GM18868 (cell line): ENCODE results near the gene SSB.
"Not testable (repeated sequence)": the region's sequence is repeated elsewhere in the genome, so short reads cannot be mapped to it uniquely, and the experiment has no call there.

Experiments
- ATAC-seq: cut with Tn5 transposase; IDR thresholded peaks from one replicate; pipeline ENCODE4 v1.9.1; 2021; ENCODE audit warnings: mild to moderate bottlenecking, moderate library complexity; ENCODE audit not compliant: unreplicated experiment

The SSB gene

DNA sequence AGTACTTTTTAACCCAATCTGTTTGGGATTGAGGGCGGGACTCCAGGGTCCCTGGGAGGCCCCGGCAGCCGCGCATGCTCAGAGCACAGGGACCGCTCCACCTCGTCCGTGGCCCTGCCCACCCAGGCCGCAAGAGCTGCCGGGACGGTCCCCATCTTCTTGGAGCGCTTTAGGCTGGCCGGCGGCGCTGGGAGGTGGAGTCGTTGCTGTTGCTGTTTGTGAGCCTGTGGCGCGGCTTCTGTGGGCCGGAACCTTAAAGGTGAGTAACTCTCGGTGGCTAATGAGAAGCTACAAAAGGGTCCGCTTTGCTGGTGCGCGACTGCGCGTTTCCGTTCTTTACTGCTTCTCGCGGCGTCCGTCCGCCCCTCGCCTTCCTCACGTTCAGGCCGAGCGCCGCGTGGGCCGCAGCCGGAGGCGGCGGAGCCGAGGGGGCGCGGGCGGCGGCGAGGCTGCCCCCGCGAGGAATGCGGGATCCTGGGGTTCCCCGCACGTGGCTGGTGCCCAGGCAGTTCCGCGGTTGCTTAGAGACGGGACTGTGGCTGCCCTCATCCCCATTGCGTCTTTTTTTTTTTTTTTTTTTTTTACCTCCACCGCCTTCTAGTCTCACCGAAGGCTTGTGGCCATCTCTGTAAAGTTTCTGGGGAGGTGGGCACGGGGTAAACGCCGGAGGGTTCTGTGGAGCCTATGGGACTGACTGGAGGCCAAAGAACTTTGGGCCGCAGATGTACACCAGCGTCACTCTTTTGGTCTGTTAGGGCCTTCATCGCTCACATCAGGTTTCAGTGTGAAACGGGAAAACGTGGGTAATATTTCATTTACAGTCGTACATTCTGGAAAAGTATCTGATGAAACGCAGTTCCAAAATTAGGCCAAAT lies at the start of gene SSB:
Gene SSB, plus strand, starts transcription at position 154 of the 875 bp plus-strand sequence. CDS start 2,090 bp downstream, outside the sequence.
- ATAC-seq: peak; percentile 94

DNA sequence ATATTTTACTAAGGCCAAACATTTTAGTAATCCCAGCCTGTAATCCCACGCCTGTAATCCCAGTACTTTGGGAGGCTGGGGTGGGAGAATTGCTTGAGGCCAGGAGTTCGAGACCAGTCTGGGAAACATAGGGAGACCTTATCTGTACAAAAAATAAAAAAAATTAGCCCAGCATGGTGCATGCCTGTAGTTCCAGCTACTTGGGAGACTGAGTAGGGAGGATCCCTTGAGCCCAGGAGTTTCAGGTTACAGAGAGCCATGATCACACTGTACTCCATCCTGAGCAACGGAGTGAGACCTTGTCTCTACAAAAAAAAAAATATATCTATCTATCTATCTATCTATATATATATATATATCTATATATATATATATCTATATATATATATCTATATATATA lies 45.9 kb upstream of the SSB start:
- ATAC-seq: no peak

DNA sequence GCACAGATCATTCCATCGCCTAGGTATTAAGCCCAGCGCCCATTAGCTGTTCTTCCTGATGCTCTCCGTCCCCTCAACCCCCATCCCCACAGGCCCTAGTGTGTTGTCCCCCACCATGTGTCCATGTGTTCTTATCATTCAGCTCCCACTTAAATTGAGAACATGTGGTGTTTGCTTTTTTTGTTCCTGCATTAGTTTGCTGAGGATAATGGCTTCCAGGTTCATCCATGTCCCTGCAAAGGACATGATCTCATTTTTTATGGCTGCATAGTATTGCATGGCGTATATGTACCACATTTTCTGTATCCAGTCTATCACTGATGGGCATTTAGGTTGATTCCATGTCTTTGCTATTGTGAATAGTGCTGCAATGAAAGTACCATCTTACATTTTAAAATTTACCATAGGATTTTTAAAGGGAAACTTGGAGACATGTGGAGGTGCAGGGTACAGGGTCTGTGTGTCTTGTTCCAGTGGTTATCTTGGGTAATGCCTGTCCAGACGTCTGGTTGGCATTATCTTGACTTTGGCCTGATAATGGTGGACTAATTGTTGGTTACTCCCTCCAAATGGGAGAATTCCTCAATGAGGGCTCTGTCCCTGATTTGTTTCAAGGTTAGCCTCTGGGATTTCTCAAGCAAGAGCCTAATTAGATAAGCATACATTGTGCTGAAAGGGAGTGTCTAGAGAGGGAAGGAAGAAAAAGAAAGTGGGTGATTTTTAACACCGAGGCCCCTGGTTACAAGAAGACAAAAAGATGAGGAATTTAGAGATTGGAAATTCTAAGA lies 43.4 kb upstream of the SSB start:
- no peak for ATAC-seq

DNA sequence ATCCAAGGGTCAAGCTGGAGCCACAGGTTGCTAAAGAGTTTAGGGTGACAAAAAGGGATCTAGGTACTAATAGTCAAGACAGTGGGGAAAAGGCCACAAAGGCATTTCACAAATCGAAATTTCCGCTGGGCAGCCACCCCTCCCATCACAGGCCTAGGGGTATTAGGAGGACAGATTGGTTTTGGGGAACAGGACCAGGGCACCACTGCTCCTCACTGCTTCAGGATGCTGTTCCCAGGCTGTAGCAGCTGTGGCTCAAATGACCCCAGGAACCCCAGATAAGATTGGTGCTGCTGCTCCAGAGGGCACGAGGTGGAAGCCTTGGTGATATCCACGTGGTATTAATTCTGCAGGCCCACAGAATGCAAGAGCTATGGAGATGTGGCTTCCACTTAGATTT lies 42.3 kb upstream of the SSB start:
- no peak for ATAC-seq

DNA sequence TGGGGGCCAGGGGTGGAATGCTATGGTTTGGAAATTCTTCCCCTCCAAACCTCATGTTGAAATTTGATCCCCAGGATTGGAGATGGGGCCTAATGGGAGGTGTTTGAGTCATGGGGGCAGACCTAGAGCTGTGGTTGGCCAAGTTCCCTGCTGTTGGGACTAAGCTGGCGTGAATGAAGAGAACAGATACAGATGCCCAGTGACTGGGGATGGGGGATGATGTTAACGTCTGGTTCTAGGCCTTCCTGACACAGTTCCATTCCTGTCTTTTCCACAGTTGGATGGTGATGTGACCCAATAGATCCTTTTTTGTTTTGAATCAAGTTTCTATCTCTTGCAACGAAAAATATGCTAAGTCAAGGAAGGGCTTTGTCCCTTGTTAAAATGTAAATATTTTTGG lies 41.3 kb upstream of the SSB start:
- no peak for ATAC-seq

DNA sequence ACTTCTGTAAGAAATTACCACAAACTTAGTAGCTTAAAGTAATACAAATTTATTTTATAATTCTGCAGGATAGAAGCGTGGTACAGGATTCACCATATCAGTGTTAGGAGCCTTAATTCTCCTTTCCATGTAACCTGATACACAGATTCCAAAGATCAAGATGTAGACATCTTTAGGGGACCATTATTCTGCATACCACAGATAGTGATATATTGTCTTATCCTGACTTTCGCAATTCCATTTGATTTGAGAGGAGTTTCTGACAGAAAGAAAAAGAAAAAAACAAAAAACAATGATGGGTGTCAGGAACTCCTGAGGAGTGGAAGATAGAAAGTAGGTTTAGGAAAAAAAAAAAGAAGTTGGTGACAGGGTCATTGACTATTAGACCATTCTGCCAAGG lies 40.9 kb upstream of the SSB start:
- no peak for ATAC-seq

DNA sequence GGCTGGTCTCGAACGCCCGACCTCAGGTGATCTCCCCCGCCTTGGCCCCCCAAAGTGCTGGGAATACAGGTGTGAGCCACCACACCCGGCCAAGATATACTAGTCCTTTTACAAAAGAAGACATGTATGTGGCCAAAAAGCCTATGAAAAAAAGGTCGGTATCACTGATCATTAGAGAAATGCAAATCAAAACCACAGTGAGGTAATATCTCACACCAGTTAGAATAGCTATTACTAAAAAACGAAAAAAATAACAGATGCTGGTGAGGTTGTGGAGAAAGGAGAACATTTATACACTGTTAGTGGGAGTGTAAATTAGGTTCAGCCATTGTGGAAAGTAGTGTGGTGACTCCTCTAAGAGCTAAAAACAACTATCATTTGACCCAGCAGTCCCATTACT lies 38.7 kb upstream of the SSB start:
- ATAC-seq: no peak

DNA sequence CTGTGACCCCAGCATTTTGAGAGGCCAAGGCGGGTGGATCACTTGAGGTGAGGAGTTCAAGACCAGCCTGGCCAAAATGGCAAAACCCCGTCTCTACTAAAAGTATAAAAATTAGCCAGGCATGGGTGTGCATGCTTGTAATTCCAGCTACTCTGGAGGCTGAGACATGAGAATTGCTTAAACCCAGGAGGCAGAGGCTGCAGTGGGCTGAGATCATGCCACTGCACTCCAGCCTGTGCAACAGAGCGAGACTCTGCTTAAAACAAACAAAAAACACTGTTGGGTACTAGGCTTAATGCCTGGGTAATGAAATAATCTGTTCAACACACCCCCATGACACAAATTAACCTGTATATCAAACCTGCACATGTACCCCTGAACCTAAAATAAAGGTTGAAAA lies 37.9 kb upstream of the SSB start:
- ATAC-seq: not testable (repeated sequence)

DNA sequence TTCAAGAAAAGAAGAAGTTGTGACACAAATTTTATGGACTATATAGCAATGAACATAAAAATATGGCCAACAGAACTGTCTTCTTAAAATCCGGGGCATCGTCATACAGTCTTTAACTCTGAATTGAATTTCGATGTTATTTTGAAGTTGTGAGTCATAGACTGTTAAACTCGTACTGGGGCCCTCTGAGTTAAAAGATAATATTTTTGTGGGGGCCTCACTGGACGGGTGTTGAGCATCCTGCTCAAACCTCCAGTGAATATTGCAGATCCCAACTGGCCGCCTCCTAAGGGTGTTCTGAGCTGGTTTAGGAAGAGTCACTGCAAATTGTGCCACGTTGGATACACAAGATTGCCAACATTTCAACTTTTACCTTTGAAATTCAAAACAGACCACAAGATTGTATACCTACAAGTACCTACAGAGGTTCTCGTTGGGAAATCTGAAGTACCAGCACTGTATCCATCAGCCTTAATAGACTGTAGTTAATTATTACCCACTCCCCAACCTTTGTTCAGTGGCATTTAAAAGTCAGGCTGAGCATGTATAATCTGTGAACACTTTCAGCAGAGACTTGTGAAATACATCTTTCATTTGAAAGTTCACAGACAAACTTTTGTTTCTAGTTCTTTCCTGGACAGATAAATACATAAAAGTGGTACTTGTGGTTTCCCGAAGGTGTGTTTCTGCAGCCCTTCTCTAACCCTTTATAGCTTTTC lies 37.3 kb upstream of the SSB start:
- ATAC-seq: no peak

DNA sequence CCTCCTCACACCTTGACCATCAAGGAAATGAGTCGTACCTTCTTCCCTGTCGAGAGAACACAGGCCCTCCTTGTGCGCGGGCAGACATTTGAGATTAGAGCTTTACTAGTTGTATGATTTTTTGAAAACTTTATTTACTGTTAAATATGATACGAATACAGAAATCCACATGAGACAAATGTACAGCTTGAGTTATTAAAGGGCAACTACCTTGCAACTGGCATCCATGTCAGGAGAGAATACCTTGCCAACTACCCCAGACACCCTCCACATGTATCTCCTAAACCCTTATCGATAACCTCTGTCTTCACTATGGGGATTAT lies 36.7 kb upstream of the SSB start:
- no peak for ATAC-seq

DNA sequence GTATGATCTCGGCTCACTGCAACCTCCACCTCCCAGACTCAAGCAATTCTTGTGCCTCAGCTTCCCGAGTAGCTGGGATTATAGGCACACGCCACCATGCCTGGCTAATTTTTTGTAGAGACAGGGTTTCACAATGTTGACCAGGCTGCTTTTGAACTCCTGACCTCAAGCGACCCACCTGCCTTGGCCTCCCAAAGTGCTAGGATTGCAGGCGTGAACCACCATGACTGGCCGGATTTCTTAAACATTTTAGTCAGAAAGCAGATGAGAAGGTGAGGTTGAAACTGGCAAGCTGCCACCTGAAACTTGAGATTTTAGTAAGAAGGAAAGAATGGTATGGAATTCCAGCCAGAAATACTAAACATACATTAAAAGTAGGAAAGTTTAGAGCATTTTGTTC lies 33.1 kb upstream of the SSB start:
- ATAC-seq: no peak

DNA sequence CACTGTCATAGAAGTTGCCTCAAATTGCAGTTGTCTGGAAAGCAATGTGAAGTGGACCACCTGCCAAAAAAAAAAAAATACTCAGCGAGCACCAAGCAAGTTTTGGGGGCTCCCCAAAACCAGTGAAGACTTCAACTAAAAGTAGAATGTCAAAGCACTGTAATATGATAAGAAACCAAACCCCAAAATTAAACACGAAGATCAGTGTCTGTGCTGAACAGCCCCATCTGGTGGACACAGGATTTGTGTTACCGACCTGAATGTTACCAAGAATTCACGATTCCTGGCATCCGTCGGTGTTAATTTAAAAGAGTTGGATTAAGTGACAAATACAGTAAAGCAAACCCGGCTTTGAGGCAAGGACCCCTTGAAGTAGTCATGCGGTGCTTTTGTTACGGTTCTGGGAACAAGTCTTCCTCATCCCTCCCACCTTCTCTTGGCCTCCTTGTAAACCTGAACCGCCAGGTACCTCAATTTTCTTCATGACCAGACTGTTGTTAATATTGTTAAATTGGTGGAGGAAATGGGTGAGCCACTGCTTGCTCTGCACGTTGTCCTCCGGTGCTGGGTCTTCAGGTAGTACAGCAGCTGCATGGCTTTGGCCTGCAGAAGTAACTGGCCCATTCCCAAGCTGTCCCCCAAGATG lies 31.3 kb upstream of the SSB start:
- ATAC-seq: no peak

DNA sequence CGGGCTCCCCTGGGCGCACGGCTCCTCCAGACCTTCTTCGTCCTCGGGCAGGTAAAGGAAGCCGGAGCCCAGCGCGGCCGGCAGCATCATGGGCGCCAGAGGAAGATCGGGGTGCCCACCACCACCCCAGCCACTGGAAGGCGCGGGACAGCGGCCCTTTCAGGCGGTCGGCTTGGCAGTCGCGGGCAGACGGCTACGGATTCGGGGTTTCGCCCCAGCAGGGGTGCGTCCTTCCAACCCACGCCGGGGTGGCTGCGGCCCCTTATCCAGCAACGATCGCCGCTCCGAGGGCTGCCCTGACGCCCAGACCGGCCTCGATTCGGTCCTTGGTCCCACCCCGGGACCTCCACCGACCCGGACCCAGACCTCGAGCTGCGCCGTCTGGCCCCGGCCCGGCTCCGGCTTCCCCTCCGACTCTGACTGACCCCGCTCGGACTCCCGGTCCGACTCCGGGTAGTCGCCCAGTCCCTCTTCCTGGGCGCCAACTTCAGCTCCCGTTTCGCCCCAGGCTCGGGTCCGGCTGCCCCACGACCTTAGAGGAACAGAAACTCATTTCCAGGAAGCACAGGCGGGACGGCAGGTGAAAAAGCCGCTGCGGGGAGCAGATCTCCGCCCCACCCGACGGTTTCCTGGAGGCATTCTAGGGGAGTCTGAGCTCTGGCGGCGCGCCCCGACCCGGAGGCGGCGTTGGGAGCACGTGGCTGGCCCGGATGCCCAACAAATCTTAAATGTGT lies 30.2 kb upstream of the SSB start:
- ATAC-seq: no peak

DNA sequence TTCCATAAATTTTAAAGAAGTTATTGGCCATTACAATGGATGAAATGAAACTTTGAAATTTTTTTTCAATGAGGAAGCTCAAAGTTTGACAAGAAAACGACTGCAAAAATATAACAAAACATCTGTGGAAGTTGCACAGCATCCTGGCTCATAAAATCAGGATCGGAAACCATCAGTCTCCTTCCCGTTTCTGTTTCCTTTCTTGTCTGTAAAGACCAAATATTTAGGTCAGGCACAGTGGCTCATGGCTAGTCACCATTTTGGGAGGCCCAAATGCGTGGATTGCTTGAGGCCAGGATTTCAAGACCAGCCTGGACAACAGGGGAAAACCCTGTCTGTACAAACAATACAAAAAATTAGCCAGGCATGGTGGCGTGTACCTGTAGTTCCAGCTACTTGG lies 27.6 kb upstream of the SSB start:
- no peak for ATAC-seq

DNA sequence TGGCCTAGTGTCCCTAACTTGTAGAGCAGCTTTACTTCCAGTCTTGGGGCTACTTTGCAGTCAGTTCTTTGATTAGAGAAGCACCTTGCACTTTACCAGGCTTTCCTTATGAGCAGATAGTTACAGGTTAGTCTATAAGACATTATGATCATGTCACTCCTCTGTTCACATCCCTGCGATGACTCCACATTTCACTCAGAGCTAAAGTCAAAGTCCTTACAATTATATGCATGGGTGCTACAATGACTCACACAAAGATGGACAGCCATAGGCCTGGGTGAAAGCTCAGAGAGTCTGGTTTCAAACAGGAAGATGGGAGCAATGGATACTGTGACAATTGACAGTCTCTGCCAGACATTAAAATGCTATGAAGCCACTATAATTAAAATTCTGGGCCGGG lies 27.1 kb upstream of the SSB start:
- ATAC-seq: no peak

DNA sequence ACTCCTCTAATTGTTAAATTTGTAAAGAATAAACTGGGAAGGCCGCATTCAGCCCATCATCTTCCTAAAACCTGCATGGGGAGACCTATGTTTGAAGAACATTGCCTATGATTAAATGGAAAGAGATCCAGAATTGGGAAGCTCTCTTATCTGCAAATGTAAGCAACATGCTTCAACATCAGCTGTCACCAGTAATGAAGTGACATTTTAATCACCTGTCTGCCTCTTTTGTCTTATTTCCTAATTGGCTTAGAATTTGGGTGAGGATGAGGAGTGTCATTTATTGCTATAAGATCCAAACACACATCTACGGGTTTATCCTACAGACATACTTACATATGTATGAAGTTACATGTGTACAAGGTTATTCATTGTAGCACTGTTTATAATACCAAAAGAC lies 26.0 kb upstream of the SSB start:
- no peak for ATAC-seq

DNA sequence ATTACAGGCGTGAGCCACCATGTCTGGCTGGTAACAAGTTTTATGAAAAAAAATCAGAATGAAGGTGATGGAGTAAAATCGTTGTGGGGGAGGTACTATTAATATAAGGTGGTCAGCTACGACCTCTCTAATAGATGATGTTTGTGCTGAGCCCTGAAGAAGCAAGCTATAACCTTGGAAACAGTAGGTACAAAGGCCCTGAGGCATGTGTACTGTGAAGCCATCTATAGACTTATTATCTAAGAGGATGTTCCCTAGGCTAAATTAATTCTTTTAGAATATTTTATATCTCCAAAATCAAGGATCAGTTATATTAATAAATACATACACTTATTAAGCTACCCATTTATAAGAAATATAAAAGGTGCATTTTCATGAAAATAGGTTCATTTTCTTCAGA lies 23.3 kb upstream of the SSB start:
- no peak for ATAC-seq

DNA sequence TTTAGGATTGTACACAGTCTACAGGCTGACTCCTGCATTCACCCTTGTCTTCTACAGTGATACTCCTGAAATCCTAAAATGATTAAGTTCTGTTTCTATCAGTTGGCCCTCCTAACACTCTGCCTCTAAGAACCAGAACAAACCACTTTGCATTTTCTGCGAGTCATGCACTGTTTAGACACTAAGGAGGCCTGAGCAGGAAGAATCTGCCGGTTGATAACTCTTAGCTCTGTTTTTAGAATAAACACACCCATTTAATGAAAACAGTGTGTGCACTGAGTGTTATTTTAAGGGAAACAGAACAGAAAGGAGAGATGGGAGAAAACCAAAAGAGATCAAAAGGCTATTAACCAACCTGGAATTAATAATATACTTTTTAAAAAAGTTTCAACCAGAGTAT lies 22.9 kb upstream of the SSB start:
- no peak for ATAC-seq

DNA sequence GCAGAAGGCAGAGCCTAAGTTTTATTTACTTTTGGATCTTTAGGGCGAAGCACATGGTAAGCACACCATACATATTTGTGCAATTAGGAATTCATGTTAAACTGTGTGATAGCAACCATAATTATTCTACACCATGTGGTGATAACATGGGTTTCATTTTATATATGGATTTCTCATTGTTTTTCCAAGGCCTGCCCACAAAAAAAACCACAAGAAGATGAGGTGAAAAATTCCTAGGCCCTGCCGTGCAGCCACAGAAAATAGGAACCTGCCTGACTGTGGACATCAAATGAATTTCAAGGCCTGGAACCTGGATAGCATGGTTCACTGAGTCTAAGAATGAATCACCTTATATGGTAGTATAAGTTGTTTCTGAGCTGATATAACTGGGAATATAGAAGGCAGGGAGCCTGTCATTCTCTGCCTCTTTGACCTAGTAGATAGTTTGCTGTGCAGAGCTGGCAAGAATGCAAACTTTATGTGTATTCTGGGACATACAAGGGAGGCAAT lies 22.4 kb upstream of the SSB start:
- ATAC-seq: no peak

DNA sequence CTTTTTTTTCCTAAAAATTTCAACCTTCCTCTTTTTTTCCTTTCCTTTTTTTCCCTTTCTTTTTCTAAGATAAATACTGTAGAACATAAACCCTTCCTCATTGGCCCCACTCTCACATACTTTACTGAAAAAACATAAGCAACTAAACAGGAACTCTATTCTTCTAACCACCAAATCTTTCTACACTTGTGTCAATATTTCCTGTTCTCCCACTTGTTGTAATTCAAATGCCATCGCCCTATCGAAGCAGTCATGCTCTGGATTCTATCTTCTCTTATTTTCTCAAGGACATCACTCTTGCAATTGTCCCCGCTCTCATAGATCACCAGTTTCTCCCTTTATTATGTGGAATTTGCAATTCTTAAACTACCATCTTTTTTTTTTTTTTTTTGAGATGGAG lies 20.2 kb upstream of the SSB start:
- ATAC-seq: no peak
